Hematopoietic multipotent progenitor cell treated with erythropoietin and hydrocortisone succinate and interleukin-3 and kit ligand, for 8 days (in vitro differentiated cells): ENCODE results near the gene TSSK1B.

Experiments used
- DNase-seq: peaks from one replicate; pipeline ENCODE4 v3.0.0-alpha.2; 2015

Gene TSSK1B

GRCh38 chr5:113397046-113397445, 37.7 kb downstream of the TSSK1B start:
- DNase-seq: no peak

GRCh38 chr5:113394658-113395057, 40.1 kb downstream of the TSSK1B start:
- no peak for DNase-seq

GRCh38 chr5:113390224-113390623, 44.6 kb downstream of the TSSK1B start:
- DNase-seq: no peak

- no peak for DNase-seq
Measured at GRCh38 chr5:113389116-113389515, 45.7 kb downstream of the TSSK1B start.

- no peak for DNase-seq
Measured at GRCh38 chr5:113387844-113388243, 46.9 kb downstream of the TSSK1B start.

- no peak for DNase-seq
Measured at GRCh38 chr5:113384782-113385285, 50.0 kb downstream of the TSSK1B start.

- DNase-seq: no peak
Measured at GRCh38 chr5:113382731-113383130, 52.1 kb downstream of the TSSK1B start.
